ENCODE results near the gene CRYAB. TPM values are rescaled to one million over a fixed set of nuclear protein-coding genes. Genes with fewer than 3 reads are reported as not detected.

Gene CRYAB
- total RNA-seq, 2 experiments from 2014 or later, result not detected

- Histone ChIP-seq H3K9me3 (ENCODE audit: control insufficient read depth in 1 of 2, insufficient read depth in 1 of 2, low read length in 2 of 2) (no peaks in the 10 kb centered on the region), H3K27ac (ENCODE audit: low read depth in 1 of 2, low read length in 2 of 2) (no peak overlapping the region), H3K27me3 (ENCODE audit: control insufficient read depth in 1 of 2, insufficient read depth in 2 of 2, low read length in 2 of 2) (no peaks in the 10 kb centered on the region), H3K4me1 (ENCODE audit: insufficient read depth, low read length) (peaks cover 27% of the 10 kb centered on the region), H3K4me3 (ENCODE audit: low read length) (no peak overlapping the region), H3K36me3 (ENCODE audit: insufficient read depth, low read length) (no peaks in the 10 kb centered on the region)
- Mint-ChIP-seq H3K27me3 (no peaks in the 10 kb centered on the region), H3K36me3 (ENCODE audit: low read depth) (no peaks in the 10 kb centered on the region), H3K4me1 (ENCODE audit: low read depth) (peaks cover 29% of the 10 kb centered on the region), H3K27ac (no peak overlapping the region), H3K4me3 (no peak overlapping the region), H3K9me3 (no peaks in the 10 kb centered on the region)
- DNase-seq, result no peak
- no peak for ATAC-seq (ENCODE audit: poor library complexity)
- intact Hi-C loops (cut with DNase I, micrococcal nuclease), result no loop called here
- CTCF ChIA-PET, result interaction anchor here (2.0 kb wide), 1 partner anchor 10 kb away, joined by 9 read pairs; no protein-coding TSS in a partner anchor
- POLR2A ChIA-PET, result no interaction called here
- TF ChIP-seq, protein P1, sequence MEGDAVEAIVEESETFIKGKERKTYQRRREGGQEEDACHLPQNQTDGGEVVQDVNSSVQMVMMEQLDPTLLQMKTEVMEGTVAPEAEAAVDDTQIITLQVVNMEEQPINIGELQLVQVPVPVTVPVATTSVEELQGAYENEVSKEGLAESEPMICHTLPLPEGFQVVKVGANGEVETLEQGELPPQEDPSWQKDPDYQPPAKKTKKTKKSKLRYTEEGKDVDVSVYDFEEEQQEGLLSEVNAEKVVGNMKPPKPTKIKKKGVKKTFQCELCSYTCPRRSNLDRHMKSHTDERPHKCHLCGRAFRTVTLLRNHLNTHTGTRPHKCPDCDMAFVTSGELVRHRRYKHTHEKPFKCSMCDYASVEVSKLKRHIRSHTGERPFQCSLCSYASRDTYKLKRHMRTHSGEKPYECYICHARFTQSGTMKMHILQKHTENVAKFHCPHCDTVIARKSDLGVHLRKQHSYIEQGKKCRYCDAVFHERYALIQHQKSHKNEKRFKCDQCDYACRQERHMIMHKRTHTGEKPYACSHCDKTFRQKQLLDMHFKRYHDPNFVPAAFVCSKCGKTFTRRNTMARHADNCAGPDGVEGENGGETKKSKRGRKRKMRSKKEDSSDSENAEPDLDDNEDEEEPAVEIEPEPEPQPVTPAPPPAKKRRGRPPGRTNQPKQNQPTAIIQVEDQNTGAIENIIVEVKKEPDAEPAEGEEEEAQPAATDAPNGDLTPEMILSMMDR (IDR thresholded peaks at IDR 0.05), result no peak
These were observed 30.4 kb upstream of the CRYAB start for GRCh38 chr11:111941963-111942362.

- H3K27ac ChIP-seq (ENCODE audit: low read depth in 1 of 2, low read length in 2 of 2), result no peak overlapping the region
- H3K4me1 Mint-ChIP-seq (ENCODE audit: low read depth), result peaks cover 43% of the 10 kb centered on the region
- intact Hi-C loops (cut with DNase I, micrococcal nuclease), result loop anchor here (2.0 to 5.0 kb wide), 2 partner anchors 43 to 82 kb away; no protein-coding TSS in a partner anchor
- peaks cover 31% of the 10 kb centered on the region for H3K4me1 ChIP-seq (ENCODE audit: insufficient read depth, low read length)
- ATAC-seq (ENCODE audit: poor library complexity) (no peak), DNase-seq (no peak)
- H3K9me3 ChIP-seq (ENCODE audit: control insufficient read depth in 1 of 2, insufficient read depth in 1 of 2, low read length in 2 of 2), result no peaks in the 10 kb centered on the region
- H3K27me3 Mint-ChIP-seq, result no peaks in the 10 kb centered on the region
- no peak overlapping the region for H3K4me3 Mint-ChIP-seq
- ChIA-PET CTCF (interaction anchor here (1.3 to 1.6 kb wide), 2 partner anchors 13 to 147 kb away, joined by 3 read pairs; partner anchors contain the start of genes SDHD and TIMM8B), POLR2A (no interaction called here)
- TF ChIP-seq, protein P1 (IDR thresholded peaks at IDR 0.05), result no peak
- peak overlapping the region; percentile 84 for H3K27ac Mint-ChIP-seq
- H3K36me3 ChIP-seq (ENCODE audit: insufficient read depth, low read length), result no peaks in the 10 kb centered on the region
- no peaks in the 10 kb centered on the region for H3K9me3 Mint-ChIP-seq
- no peaks in the 10 kb centered on the region for H3K27me3 ChIP-seq (ENCODE audit: control insufficient read depth in 1 of 2, insufficient read depth in 2 of 2, low read length in 2 of 2)
- no peaks in the 10 kb centered on the region for H3K36me3 Mint-ChIP-seq (ENCODE audit: low read depth)
- H3K4me3 ChIP-seq (ENCODE audit: low read length), result no peak overlapping the region
These were observed 28.4 kb upstream of the CRYAB start for GRCh38 chr11:111939836-111940604.

DNA sequence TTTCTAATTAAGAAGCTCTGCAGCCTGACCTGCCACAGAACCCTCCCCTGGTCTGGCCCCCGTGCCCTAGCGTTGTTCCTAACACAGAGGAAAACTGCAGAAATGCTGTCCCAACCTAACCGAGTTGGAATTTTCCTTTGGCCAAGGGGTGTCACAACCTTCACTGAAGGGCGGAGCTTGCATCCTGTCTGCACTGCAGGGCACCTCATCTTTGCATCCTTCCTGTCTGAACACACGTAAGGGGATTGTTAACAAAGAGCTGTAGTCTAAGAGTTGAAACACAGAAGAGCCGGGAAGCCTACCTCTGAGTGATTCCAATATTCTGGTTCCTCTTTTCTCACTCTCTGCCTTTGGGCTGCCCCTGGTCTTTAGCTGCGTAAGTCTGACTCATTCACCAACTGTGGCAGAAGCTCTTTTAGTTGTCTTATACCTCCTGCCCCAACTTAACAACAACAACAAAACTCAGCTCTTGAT, 27.2 kb upstream of the CRYAB start:
- H3K27ac Mint-ChIP-seq, result peak overlapping the region; percentile 84
- H3K27ac ChIP-seq (ENCODE audit: low read depth in 1 of 2, low read length in 2 of 2), result peak overlapping the region in 1 of 2 donors; percentile 25

More for the DNA sequence above, 27.2 kb upstream of the CRYAB start:
- intact Hi-C loops (cut with DNase I, micrococcal nuclease), result loop anchor here (2.0 to 5.0 kb wide), 2 partner anchors 44 to 84 kb away; no protein-coding TSS in a partner anchor
- Histone ChIP-seq H3K4me1 (ENCODE audit: insufficient read depth, low read length) (peaks cover 26% of the 10 kb centered on the region), H3K36me3 (ENCODE audit: insufficient read depth, low read length) (no peaks in the 10 kb centered on the region), H3K4me3 (ENCODE audit: low read length) (no peak overlapping the region), H3K27me3 (ENCODE audit: control insufficient read depth in 1 of 2, insufficient read depth in 2 of 2, low read length in 2 of 2) (no peaks in the 10 kb centered on the region), H3K9me3 (ENCODE audit: control insufficient read depth in 1 of 2, insufficient read depth in 1 of 2, low read length in 2 of 2) (no peaks in the 10 kb centered on the region)
- Mint-ChIP-seq H3K27me3 (no peaks in the 10 kb centered on the region), H3K4me1 (ENCODE audit: low read depth) (peaks cover 39% of the 10 kb centered on the region), H3K4me3 (peak overlapping the region; percentile 70), H3K9me3 (no peaks in the 10 kb centered on the region), H3K36me3 (ENCODE audit: low read depth) (no peaks in the 10 kb centered on the region)
- CTCF ChIA-PET, result interaction anchor here (0.7 to 1.6 kb wide), 5 partner anchors 11 to 148 kb away, joined by 3 read pairs; partner anchors contain the start of genes SDHD and TIMM8B
- peak; percentile 72 for ATAC-seq (ENCODE audit: poor library complexity)
- peak in 5 of 14 experiments; percentile 11 to 62 (median 51) for DNase-seq
- TF ChIP-seq, protein P1 (IDR thresholded peaks at IDR 0.05), result no peak
- POLR2A ChIA-PET, result interaction anchor here (0.6 to 4.8 kb wide), 3 partner anchors 12 to 68 kb away, joined by 3 to 49 read pairs (median 5); partner anchors contain the start of gene ALG9
